HG03280 (cell line): ENCODE measurements around the gene STON1.
"Not testable (repeated sequence)": the region's sequence is repeated elsewhere in the genome, so short reads cannot be mapped to it uniquely, and the experiment has no call there.

Experiments
- ATAC-seq: cut with Tn5 transposase; IDR thresholded peaks from one replicate; pipeline ENCODE4 v1.9.1; 2021; ENCODE audit warnings: mild to moderate bottlenecking, moderate library complexity; ENCODE audit not compliant: unreplicated experiment

The STON1 gene

GRCh38 chr2:48530033-48530811 lies at the start of gene STON1:
Gene STON1, plus strand, starts transcription at chr2:48530154. Its CDS starts 50,480 bp downstream, at chr2:48580634.
- no peak for ATAC-seq

DNA sequence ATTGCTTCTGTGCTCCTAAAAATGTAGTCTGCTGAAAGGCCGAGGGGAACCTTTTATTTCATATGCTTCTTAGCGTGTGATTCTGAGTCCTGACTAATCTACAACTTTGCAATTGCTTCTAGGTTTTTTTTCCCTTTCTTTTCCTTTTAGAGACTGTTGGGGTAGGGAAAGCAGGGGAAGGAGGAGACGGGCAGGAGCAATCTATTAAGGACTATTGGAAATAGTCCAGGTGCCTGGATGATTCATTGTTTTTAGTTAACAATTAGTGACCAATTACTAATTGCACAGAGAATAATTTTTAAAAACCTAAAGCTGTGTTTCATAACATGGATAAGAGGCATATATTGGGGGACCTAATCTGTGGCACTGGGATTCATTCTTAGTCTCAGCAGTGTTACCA lies 49.4 kb upstream of the STON1 start:
- no peak for ATAC-seq

DNA sequence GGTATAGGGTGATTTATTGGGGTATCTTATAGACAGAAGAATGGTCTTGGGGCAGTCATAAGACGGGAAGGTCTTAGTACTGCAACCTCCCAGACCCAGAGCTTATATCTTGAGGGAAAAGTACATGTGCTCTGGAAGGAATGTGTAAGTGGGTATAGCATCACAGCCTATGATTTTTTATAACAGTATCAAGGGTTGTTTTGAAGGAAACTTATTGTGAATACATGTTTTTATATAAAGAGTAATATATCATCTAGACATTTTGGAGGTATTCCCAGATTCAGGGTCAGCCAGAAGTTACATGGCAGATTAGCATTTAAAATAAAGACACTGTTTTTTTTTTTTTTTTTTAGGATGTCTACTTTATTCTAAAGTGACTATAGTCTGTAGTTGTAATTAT lies 47.6 kb upstream of the STON1 start:
- ATAC-seq = no peak

DNA sequence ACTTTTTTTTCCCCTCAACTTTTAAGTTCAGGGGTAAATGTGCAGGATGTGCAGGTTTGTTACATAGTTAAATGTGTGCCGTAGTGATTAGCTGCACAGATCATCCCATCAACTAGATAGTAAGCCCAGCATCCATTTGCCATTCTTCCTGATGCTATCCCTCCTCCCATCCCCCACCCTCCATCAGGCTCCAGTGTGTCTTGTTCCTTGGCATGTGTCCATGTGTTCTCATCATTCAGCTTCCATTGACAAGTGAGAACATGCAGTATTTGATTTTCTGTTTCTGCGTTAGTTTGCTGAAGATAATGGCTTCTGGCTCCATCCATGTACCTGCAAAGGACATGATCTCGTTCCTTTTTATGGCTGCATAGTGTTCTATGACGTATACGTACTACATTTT lies 47.2 kb upstream of the STON1 start:
- no peak for ATAC-seq

DNA sequence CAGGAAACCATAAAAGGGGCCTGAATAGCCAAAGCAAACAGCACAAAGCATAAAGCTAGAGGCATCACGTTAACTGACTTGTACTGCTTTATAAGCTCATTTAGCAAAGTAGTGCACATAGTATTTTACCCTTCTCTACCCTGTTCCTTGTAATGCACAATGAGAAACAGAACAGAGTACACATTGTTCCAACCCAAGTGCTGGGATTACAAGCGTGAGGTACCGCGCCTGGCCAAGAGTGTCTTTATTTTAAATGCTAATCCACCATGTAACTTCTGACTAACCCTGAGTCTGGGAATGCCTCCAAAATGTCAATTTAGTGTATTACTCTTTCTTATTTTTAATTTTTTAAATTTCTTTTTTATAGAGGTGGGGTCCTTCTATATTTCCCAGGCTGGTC lies 46.4 kb upstream of the STON1 start:
- ATAC-seq = no peak

DNA sequence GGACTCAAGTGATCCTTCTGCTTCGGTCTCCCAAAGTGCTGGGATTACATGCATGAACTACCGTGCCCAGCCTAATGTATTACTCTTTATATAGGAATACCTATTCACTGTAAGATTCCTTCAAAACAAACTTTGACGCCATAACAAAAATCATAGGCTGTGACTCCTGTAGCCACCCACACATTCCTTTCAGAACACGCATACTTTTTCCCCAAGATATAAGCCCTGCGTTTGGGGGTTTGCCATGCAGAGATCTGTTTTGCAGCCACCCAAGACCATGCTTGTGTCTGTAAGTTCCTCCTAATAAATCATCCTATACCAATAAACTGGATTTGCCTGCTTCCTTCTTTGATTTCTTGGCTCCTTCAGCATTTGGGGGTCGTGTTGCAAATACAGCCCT lies 46.0 kb upstream of the STON1 start:
- ATAC-seq = no peak

DNA sequence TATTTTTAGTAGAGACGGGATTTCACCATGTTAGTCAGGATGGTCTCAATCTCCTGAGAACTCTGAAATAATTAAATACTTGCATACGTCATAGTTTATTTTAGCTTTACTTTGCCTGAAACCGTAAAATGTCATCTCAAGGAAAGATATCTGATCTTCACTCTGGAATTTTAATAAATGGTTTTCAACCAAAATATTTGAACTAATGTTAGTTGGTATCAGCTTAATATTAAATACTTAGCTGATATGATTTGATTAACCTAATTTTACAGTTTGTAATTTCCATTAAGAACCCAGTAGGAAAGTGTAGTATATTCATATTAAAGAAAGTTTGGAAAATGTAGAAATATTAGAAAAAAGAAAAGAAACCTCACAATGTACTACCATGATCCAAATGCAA lies 41.4 kb upstream of the STON1 start:
- ATAC-seq = no peak

DNA sequence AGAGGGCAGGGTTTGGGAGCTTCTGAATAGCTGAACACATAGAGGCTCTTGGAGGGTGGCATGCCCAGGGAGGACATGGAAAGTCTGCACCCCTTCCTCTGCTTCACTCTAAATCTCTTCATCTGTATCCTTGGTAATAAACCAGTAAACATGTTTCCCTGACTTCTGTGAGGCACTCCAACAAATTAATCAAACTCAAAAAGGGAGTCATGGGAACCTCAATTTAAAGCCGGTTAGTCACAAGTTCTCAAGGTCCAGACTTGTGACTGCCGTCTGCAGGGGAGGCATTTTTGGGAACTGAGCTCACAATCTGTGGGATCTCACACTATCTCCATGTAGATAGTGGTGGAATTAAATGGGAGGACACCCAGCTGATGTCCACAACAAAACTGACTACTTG lies 33.1 kb upstream of the STON1 start:
- ATAC-seq = no peak

DNA sequence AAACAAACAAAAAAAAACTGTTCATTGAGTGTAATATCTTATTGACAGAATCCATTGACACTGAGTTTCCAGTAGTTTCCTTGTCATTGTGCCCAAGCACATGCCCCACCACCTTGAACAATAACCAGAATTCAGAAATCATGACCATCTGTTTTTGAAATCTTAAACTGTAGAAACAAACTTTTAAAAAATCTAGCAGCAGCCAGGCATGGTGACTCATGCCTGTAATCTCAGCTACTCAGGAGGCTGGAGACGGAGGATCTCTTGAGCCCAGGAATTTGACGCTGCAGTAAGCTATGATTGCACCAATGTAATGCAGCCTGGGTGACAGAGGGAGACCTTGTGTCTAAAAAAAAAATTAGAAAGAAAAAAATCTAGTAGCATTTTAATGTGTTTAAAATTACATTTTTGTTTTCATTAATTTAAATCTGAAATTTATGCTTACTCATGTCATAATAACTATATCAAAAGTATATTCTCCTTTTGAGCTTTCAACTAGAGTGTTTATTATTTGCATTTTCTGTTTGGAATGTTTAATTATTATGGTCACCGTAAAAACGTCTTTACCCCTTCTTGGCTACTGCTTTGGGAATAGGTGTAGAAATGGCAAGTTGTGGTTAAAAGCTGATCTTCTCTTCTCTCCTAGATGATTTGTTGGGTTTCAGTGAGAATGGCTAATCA lies 25.2 kb upstream of the STON1 start:
- no peak for ATAC-seq

GRCh38 chr2:48507111-48507510 lies 22.8 kb upstream of the STON1 start:
- ATAC-seq = no peak

- no peak for ATAC-seq
Measured at GRCh38 chr2:48508461-48509124, 21.4 kb upstream of the STON1 start.

- no peak for ATAC-seq
Measured at GRCh38 chr2:48510329-48510728, 19.6 kb upstream of the STON1 start.

DNA sequence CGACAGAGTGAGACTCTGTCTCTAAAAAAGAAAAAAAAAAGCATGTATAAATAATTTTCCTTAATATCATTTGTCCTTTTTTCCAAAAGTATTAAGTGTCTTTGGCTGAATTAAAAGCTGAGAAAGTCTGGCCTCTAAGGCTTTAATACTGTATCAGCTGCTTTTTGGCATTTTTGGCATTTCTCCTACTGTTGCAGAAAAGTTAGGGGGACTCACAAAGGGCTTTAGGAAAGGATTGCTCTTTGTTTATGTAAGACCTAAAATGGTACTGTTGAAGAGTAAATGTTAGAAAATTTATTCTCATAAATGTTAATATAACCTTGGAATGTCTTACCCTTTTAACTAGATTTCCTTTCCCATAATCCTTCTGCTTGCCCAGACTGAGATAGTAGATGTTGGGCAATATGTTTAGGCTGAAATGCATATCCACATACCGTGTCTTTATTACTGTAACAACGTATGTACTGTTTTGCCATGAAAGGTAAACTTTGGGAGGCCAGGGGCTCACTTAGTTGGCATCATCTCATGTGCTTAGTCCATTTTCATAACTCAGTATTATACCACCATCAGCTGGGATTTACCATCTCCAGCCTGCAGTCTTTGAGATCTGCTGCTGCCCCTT lies 18.0 kb upstream of the STON1 start:
- no peak for ATAC-seq

DNA sequence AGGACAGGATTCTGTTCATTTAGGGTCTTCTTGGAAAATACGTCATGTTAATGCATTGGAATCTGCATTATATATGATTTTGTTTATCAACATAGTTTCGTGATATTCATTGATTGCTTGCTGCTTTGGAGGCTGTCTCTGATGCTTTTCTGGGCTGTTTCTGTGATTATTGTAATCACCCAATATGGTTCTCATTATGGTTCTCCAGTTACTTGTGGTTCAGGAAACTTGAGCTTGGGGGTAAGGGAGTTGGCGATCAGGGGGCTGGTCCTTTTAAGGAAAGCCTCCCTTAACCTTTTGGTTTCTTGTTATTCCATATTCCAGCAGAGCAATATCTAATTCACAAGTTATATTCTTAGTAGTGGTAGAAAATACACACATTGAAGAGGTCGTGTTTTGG lies 17.4 kb upstream of the STON1 start:
- no peak for ATAC-seq

- no peak for ATAC-seq
Measured at GRCh38 chr2:48514348-48515003, 15.5 kb upstream of the STON1 start.

DNA sequence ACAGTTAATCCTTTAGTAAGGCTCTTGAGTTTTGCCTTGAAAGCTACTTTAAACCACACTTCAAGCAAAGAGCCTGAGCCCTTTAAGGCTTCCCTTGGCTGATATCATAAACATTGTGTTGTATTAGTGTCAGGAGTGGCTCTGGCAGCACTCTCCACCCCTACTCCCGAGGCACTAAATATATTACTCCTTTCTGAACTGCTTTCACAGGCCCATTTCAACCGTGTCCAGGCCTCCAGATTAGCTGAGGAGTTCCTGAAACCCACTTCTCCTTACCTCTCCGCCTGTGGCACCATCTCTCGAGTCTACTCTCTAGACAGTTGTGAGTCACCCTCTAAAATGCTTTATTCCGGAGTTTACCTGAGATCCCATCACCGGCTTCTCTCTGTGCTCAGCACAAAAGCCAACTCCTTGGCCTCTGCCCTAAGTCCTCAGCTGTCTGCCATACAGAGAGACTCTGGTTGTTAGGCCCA lies 14.4 kb upstream of the STON1 start:
- no peak for ATAC-seq

- ATAC-seq = no peak
Measured at GRCh38 chr2:48519593-48519992, 10.4 kb upstream of the STON1 start.

- ATAC-seq = not testable (repeated sequence)
Measured at GRCh38 chr2:48524756-48525155, 5.2 kb upstream of the STON1 start.

DNA sequence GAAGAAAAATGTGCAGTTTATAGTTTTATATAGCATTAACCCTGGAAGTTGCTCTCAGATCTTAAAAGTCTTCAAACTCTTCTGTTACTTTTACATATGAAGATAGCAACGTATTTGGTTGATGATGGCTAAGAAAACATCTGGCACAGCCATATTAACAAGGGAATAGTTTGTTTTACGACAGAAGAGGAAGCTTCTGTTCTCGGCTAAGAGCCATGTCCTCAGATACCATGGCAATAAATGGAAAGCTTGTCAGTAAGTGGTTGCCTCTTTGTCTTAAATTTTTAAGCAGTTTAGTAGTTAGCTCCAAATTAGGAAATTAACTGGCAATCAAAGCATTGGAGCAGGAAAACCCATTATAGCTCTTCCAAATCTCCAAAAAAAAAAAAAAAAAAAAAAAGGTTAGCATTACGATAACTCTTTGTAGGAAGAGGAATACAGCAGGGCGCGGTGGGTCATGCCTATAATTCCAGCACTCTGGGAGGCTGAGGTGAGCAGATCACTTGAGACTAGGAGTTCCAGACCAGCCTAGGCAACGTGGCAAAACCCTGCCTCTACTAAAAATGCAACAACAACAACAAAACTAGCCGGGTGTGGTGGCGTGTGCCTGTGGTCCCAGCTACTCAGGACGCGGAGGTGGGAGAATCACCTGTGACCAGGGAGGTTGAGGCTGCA lies 4.5 kb upstream of the STON1 start:
- ATAC-seq = no peak

DNA sequence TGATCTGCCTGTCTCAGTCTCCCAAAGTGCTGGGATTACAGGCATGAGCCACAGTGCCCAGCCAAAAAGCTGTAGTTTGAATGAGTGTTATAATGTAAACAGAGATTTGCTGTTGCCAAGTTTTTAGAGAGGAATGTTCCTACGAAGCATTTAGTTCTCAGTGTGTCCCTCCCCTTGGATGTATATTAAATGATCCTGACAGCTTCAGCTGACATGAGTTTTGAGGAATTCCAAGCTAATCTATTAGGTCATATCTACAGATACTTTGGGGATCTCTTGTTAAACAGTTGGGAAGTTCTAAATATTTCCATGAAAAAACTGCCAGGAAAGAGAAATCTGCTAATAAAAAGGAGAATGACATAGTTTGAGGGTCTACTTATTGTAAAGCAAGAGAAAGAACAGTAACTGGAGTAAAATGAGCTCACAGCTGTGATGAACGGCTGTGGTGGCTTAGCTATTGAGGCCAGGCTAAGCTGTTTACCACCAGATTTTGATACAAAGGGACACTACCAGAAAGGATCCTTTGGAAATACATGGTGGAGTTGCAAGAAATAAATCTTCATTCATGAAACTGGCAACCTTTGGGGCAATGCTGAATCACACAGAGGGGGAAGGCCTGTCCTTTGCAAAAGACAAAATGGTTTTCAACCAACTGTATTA lies 2.6 kb upstream of the STON1 start:
- ATAC-seq = no peak
